Mesendoderm (in vitro differentiated cells): ENCODE measurements around the gene IL20RB.
"Not testable (repeated sequence)": the region's sequence is repeated elsewhere in the genome, so short reads cannot be mapped to it uniquely, and the experiment has no call there.

Experiments
- DNase-seq: peaks from one replicate; pipeline ENCODE4 v3.0.0; 2013
- H2AK5ac ChIP-seq: 2 replicates; pipeline ENCODE4 v1.6.1; 2013; ENCODE audit warnings: low read length, inconsistent platforms
- H2BK120ac ChIP-seq: 2 replicates; pipeline ENCODE4 v1.6.1; 2013; ENCODE audit warnings: low read depth, mild to moderate bottlenecking, low read length, moderate library complexity, mixed read lengths
- H2BK15ac ChIP-seq: replicated peaks from 2 replicates; pipeline ENCODE4 v1.6.1; 2013; ENCODE audit warnings: low read depth, mild to moderate bottlenecking, moderate library complexity
- H2BK5ac ChIP-seq: 2 replicates; pipeline ENCODE4 v1.6.1; 2013; ENCODE audit warnings: low read length, inconsistent platforms
- H3K18ac ChIP-seq: 2 replicates; pipeline ENCODE4 v1.6.1; 2013; ENCODE audit warnings: mild to moderate bottlenecking, low read length, mixed read lengths
- H3K23ac ChIP-seq: one replicate; pipeline ENCODE4 v1.6.1; 2013; ENCODE audit warnings: low read length
- H3K27ac ChIP-seq: 2 replicates; pipeline ENCODE4 v1.5.1; 2013; ENCODE audit warnings: low read depth, mild to moderate bottlenecking, inconsistent platforms, low read length, moderate library complexity
- H3K27me3 ChIP-seq: 2 replicates; pipeline ENCODE4 v1.6.1; 2013; ENCODE audit warnings: low read length, control low read depth, mild to moderate bottlenecking, inconsistent platforms; ENCODE audit not compliant: insufficient read depth, poor library complexity
- H3K36me3 ChIP-seq: 2 replicates; pipeline ENCODE4 v1.6.1; 2013; ENCODE audit warnings: low read length, inconsistent platforms; ENCODE audit not compliant: control insufficient read depth, insufficient read depth
- H3K4ac ChIP-seq: one replicate; pipeline ENCODE4 v1.6.1; 2013; ENCODE audit warnings: low read depth, mild to moderate bottlenecking, low read length, moderate library complexity
- H3K4me1 ChIP-seq: 2 replicates; pipeline ENCODE4 v1.6.1; 2013; ENCODE audit warnings: low read depth, low read length, inconsistent platforms; ENCODE audit not compliant: control insufficient read depth
- H3K4me2 ChIP-seq: 2 replicates; pipeline ENCODE4 v1.6.1; 2013; ENCODE audit warnings: low read length
- H3K4me3 ChIP-seq: 2 replicates; pipeline ENCODE4 v1.5.1; 2013; ENCODE audit warnings: mild to moderate bottlenecking, low read length
- H3K56ac ChIP-seq: one replicate; pipeline ENCODE4 v1.6.1; 2013; ENCODE audit warnings: low read length
- H3K79me1 ChIP-seq: 2 replicates; pipeline ENCODE4 v1.6.1; 2013; ENCODE audit warnings: low read length, inconsistent platforms
- H3K79me2 ChIP-seq: 2 replicates; pipeline ENCODE4 v1.6.1; 2013; ENCODE audit warnings: mild to moderate bottlenecking, low read length; ENCODE audit not compliant: control insufficient read depth, insufficient read depth
- H3K9ac ChIP-seq: 2 replicates; pipeline ENCODE4 v1.6.1; 2013; ENCODE audit warnings: low read length, inconsistent platforms
- H4K5ac ChIP-seq: one replicate; pipeline ENCODE4 v1.6.1; 2013; ENCODE audit warnings: low read length
- H4K8ac ChIP-seq: one replicate; pipeline ENCODE4 v1.6.1; 2013; ENCODE audit warnings: low read depth, mild to moderate bottlenecking, control low read depth, low read length, moderate library complexity
- WGBS: extraction: QIAGEN DNeasy Blood & Tissue Kit; methylation state at CpG from one replicate; pipeline ENCODE4 v1.1.7; 2013; ENCODE audit warnings: low lambda C conversion rate, missing lambda C conversion rate; ENCODE audit not compliant: insufficient coverage; ENCODE audit errors: extremely low coverage; 5-methylcytosine and 5-hydroxymethylcytosine counted together

Gene IL20RB

GRCh38 chr3:137012097-137012501, 54.3 kb downstream of the IL20RB start:
- H3K27me3 ChIP-seq, result no peaks in the 10 kb centered on the region
- H3K23ac ChIP-seq, result no peak overlapping the region
- H4K8ac ChIP-seq, result no peak overlapping the region
- H3K4me2 ChIP-seq, result no peak overlapping the region
- H2BK120ac ChIP-seq, result no peak overlapping the region
- no peak overlapping the region for H3K4ac ChIP-seq
- H3K36me3 ChIP-seq, result no peaks in the 10 kb centered on the region
- no peaks in the 10 kb centered on the region for H3K79me1 ChIP-seq
- no peak overlapping the region for H3K9ac ChIP-seq
- no peaks in the 10 kb centered on the region for H3K79me2 ChIP-seq
- no peak overlapping the region for H2BK15ac ChIP-seq
- H2BK5ac ChIP-seq, result no peak overlapping the region
- no peaks in the 10 kb centered on the region for H3K4me1 ChIP-seq
- peak; percentile 37 for DNase-seq
- H4K5ac ChIP-seq, result no peak overlapping the region
- H3K56ac ChIP-seq, result peak overlapping the region; percentile 25
- no peak overlapping the region for H3K18ac ChIP-seq
- no peak overlapping the region for H3K4me3 ChIP-seq
- WGBS, result no CpG with 5 or more reads among the region's 3 CpGs
- no peak overlapping the region for H2AK5ac ChIP-seq
- no peak overlapping the region for H3K27ac ChIP-seq

GRCh38 chr3:137013951-137014688, 56.3 kb downstream of the IL20RB start:
- H4K5ac ChIP-seq, result no peak overlapping the region
- no CpG with 5 or more reads among the region's 18 CpGs for WGBS
- H3K4me3 ChIP-seq, result no peak overlapping the region

DNA sequence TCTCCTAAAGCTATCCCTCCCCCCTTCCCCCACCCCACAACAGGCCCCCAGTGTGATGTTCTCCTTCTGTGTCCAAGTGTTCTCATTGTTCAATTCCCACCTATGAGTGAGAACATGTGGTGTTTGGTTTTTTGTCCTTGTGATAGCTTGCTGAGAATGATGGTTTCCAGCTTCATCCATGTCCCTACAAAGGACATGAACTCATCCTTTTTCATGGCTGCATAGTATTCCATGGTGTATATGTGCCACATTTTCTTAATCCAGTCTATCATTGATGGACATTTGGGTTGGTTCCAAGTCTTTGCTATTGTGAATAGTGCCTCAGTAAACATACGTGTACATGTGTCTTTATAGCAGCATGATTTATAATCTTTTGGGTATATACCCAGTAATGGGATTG, 59.5 kb downstream of the IL20RB start:
- no CpG with 5 or more reads among the region's 1 CpG for WGBS
- H3K56ac ChIP-seq, H3K4me1 ChIP-seq: not testable (repeated sequence)

More at GRCh38 chr3:137013951-137014688, 56.3 kb downstream of the IL20RB start:
- H2BK15ac ChIP-seq, result no peak overlapping the region
- H3K18ac ChIP-seq, result no peak overlapping the region
- H3K36me3 ChIP-seq, result no peaks in the 10 kb centered on the region
- H3K27me3 ChIP-seq, result no peaks in the 10 kb centered on the region
- no peak overlapping the region for H2AK5ac ChIP-seq
- no peak overlapping the region for H2BK120ac ChIP-seq
- H3K4me2 ChIP-seq, result peak overlapping the region; percentile 37
- H3K27ac ChIP-seq, result no peak overlapping the region
- no peaks in the 10 kb centered on the region for H3K79me2 ChIP-seq
- H3K23ac ChIP-seq, result no peak overlapping the region
- no peaks in the 10 kb centered on the region for H3K79me1 ChIP-seq
- peak overlapping the region; percentile 66 for H3K56ac ChIP-seq
- peak overlapping the region; percentile 60 for H3K9ac ChIP-seq
- peak; percentile 89 for DNase-seq
- no peak overlapping the region for H4K8ac ChIP-seq
- no peaks in the 10 kb centered on the region for H3K4me1 ChIP-seq
- peak overlapping the region; percentile 12 for H2BK5ac ChIP-seq
- no peak overlapping the region for H3K4ac ChIP-seq

DNA sequence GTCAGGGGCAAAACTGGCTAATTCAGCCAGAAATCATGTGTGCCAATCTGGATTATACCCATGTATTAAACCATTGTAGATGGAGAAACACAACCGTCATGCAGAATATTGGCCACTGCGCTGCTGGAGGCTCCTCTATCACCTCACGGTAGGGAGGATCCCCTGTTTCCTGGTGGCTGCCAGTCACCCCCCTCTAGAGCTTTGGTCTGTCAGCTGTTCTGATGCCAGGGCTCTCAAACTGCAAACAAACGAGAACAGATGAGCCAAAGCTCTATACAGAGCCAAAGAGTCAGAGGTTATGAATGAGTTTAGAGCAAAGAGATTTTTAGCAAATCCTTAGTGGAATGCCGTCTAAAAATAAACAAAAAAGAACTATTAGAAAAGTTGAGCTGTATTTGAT, 62.5 kb downstream of the IL20RB start:
- Histone ChIP-seq H3K23ac (no peak overlapping the region), H2BK15ac (no peak overlapping the region), H3K4ac (no peak overlapping the region), H3K79me1 (no peaks in the 10 kb centered on the region), H3K4me3 (no peak overlapping the region), H3K4me1 (no peaks in the 10 kb centered on the region), H3K18ac (no peak overlapping the region), H3K27me3 (no peaks in the 10 kb centered on the region), H4K8ac (no peak overlapping the region), H3K56ac (no peak overlapping the region), H2BK5ac (no peak overlapping the region), H4K5ac (no peak overlapping the region), H2AK5ac (no peak overlapping the region), H2BK120ac (no peak overlapping the region), H3K79me2 (no peaks in the 10 kb centered on the region), H3K27ac (no peak overlapping the region), H3K9ac (no peak overlapping the region), H3K4me2 (no peak overlapping the region), H3K36me3 (no peaks in the 10 kb centered on the region)
- no peak for DNase-seq
- no CpG with 5 or more reads among the region's 5 CpGs for whole genome bisulfite sequencing

More for the DNA sequence above, 59.5 kb downstream of the IL20RB start:
- not testable (repeated sequence) for DNase-seq, H2BK5ac ChIP-seq, H3K27me3 ChIP-seq, H3K36me3 ChIP-seq, H3K9ac ChIP-seq, H3K79me2 ChIP-seq, H4K5ac ChIP-seq, H4K8ac ChIP-seq, H2BK120ac ChIP-seq, H3K4me2 ChIP-seq, H3K4me3 ChIP-seq, H2AK5ac ChIP-seq, H3K23ac ChIP-seq, H3K18ac ChIP-seq, H3K79me1 ChIP-seq, H2BK15ac ChIP-seq, H3K4ac ChIP-seq, H3K27ac ChIP-seq

GRCh38 chr3:137020888-137021287, 63.1 kb downstream of the IL20RB start:
- no peaks in the 10 kb centered on the region for H3K27me3 ChIP-seq
- H4K8ac ChIP-seq, result no peak overlapping the region
- no peak overlapping the region for H3K4me3 ChIP-seq
- no peak overlapping the region for H3K56ac ChIP-seq
- no peaks in the 10 kb centered on the region for H3K79me1 ChIP-seq
- no peak overlapping the region for H4K5ac ChIP-seq
- no peak for DNase-seq
- H3K4me2 ChIP-seq, result no peak overlapping the region
- no peak overlapping the region for H3K23ac ChIP-seq
- H2BK120ac ChIP-seq, result no peak overlapping the region
- H3K4ac ChIP-seq, result no peak overlapping the region
- H3K9ac ChIP-seq, result no peak overlapping the region
- no CpG with 5 or more reads among the region's 2 CpGs for WGBS
- H2AK5ac ChIP-seq, result no peak overlapping the region
- no peak overlapping the region for H3K27ac ChIP-seq
- H3K79me2 ChIP-seq, result no peaks in the 10 kb centered on the region
- H2BK5ac ChIP-seq, result no peak overlapping the region
- no peaks in the 10 kb centered on the region for H3K36me3 ChIP-seq
- H3K18ac ChIP-seq, result no peak overlapping the region
- no peak overlapping the region for H2BK15ac ChIP-seq
- H3K4me1 ChIP-seq, result no peaks in the 10 kb centered on the region

- no peak overlapping the region for H3K9ac ChIP-seq
- no peaks in the 10 kb centered on the region for H3K79me1 ChIP-seq
- no peak overlapping the region for H4K5ac ChIP-seq
- H3K4me2 ChIP-seq, result no peak overlapping the region
- no peak overlapping the region for H2BK5ac ChIP-seq
- no peaks in the 10 kb centered on the region for H3K79me2 ChIP-seq
- no peak overlapping the region for H3K4me3 ChIP-seq
- no peak overlapping the region for H3K23ac ChIP-seq
- H3K27me3 ChIP-seq, result no peaks in the 10 kb centered on the region
- no CpG with 5 or more reads among the region's 5 CpGs for WGBS
- no peak overlapping the region for H2AK5ac ChIP-seq
- no peak overlapping the region for H3K56ac ChIP-seq
- H3K36me3 ChIP-seq, result no peaks in the 10 kb centered on the region
- H3K18ac ChIP-seq, result no peak overlapping the region
- H2BK120ac ChIP-seq, result no peak overlapping the region
- no peaks in the 10 kb centered on the region for H3K4me1 ChIP-seq
- H2BK15ac ChIP-seq, result no peak overlapping the region
- DNase-seq, result no peak
- H4K8ac ChIP-seq, result no peak overlapping the region
- no peak overlapping the region for H3K27ac ChIP-seq
- H3K4ac ChIP-seq, result no peak overlapping the region
Observed at GRCh38 chr3:137024348-137024747, 66.6 kb downstream of the IL20RB start.
